Body of pancreas (tissue), 4 donors: ENCODE results near the gene PAX8.

Source experiments
- POLR2A ChIP-seq, 3 donors: fragments of 450-650 bp; IDR thresholded peaks; one replicate each; pipeline ENCODE4 v1.6.1; 2016; ENCODE audit warnings: antibody characterized with exemption in 3 of 3, mild to moderate bottlenecking in 2 of 3
- TF ChIP-seq, protein P1 (sequence below), 7 experiments: fragments of 450-650 bp in 4 of 7; fragments of 200-600 bp in 3 of 7; sonication (generic) in 3 of 7; IDR thresholded peaks; one replicate each; pipeline ENCODE4 v1.5.1; 2016 to 2019; ENCODE audit warnings: antibody characterized with exemption in 7 of 7

DNA sequence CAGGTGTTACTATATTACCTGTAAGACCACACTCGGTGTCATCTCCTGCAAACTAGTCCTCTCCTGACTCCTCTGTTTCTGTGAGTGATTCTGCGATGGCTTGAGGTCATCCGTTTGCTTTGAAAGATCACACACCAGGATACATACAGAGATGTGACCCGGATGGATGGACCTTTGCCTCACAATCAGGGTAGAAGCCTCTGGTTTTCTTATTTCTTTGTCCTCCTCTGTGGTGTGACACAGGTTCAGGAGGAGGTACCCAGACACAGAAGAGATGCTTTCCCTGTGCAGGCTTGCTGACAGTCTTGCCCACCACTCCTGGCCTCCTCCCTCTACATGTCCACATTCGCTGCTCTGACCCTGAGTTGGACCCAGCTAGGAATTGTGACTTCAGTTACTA lies 70.3 kb downstream of the PAX8 start:
- TF ChIP-seq, protein P1, sequence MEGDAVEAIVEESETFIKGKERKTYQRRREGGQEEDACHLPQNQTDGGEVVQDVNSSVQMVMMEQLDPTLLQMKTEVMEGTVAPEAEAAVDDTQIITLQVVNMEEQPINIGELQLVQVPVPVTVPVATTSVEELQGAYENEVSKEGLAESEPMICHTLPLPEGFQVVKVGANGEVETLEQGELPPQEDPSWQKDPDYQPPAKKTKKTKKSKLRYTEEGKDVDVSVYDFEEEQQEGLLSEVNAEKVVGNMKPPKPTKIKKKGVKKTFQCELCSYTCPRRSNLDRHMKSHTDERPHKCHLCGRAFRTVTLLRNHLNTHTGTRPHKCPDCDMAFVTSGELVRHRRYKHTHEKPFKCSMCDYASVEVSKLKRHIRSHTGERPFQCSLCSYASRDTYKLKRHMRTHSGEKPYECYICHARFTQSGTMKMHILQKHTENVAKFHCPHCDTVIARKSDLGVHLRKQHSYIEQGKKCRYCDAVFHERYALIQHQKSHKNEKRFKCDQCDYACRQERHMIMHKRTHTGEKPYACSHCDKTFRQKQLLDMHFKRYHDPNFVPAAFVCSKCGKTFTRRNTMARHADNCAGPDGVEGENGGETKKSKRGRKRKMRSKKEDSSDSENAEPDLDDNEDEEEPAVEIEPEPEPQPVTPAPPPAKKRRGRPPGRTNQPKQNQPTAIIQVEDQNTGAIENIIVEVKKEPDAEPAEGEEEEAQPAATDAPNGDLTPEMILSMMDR (IDR thresholded peaks at IDR 0.05): no peak
- no peak for TF ChIP-seq POLR2A (IDR thresholded peaks at IDR 0.05)
